ACHN (cell line): ENCODE measurements around the gene GNPDA2.
A peak's percentile ranks its signal among the peaks of the same experiment; 100 is the strongest.
"Not testable (repeated sequence)": the region's sequence is repeated elsewhere in the genome, so short reads cannot be mapped to it uniquely, and the experiment has no call there.

Source experiments
- DNase-seq: peaks from one replicate; pipeline ENCODE4 v3.0.0-alpha.2; 2015
- in situ Hi-C: cut with HindIII; loops from 2 replicates; pipeline ENCODE4 v1.10.0; 2017; ENCODE audit warnings: low sequenced_read_pairs, low pct_ligation_motif_present, low pct_unique_long_range_greater_than_20kb

Gene GNPDA2

GRCh38 chr4:44726038-44726871 is at the start of gene GNPDA2:
Gene GNPDA2 (minus strand): TSS chr4:44726556. CDS start chr4:44722207, 4,349 bp downstream.
- peak; percentile 86 for DNase-seq
- in situ Hi-C loops, result no loop called here

GRCh38 chr4:44772340-44772739 is 46.0 kb upstream of the GNPDA2 start:
- no peak for DNase-seq
- in situ Hi-C loops, result no loop called here

- in situ Hi-C loops, result no loop called here
- no peak for DNase-seq
Observed at GRCh38 chr4:44771789-44772188, 45.4 kb upstream of the GNPDA2 start.

GRCh38 chr4:44766453-44766852 is 40.1 kb upstream of the GNPDA2 start:
- in situ Hi-C loops, result no loop called here
- DNase-seq, result no peak

- in situ Hi-C loops, result no loop called here
- DNase-seq, result no peak
Observed at GRCh38 chr4:44765116-44765515, 38.8 kb upstream of the GNPDA2 start.

- in situ Hi-C loops, result no loop called here
- DNase-seq, result no peak
Observed at GRCh38 chr4:44761306-44761705, 35.0 kb upstream of the GNPDA2 start.

GRCh38 chr4:44760142-44760898 is 34.0 kb upstream of the GNPDA2 start:
- in situ Hi-C loops, result no loop called here

GRCh38 chr4:44756559-44756958 is 30.2 kb upstream of the GNPDA2 start:
- in situ Hi-C loops, result no loop called here
- no peak for DNase-seq

More at GRCh38 chr4:44760142-44760898, 34.0 kb upstream of the GNPDA2 start:
- peak; percentile 36 for DNase-seq

GRCh38 chr4:44740201-44740600 is 13.8 kb upstream of the GNPDA2 start:
- in situ Hi-C loops, result no loop called here
- no peak for DNase-seq

- in situ Hi-C loops, result no loop called here
- no peak for DNase-seq
Observed at GRCh38 chr4:44738615-44739014, 12.3 kb upstream of the GNPDA2 start.

- no peak for DNase-seq
- in situ Hi-C loops, result no loop called here
Observed at GRCh38 chr4:44736900-44737299, 10.5 kb upstream of the GNPDA2 start.

- DNase-seq, in situ Hi-C loops: not testable (repeated sequence)
Observed at GRCh38 chr4:44728694-44729093, 2.3 kb upstream of the GNPDA2 start.

- no peak for DNase-seq
- in situ Hi-C loops, result no loop called here
Observed at GRCh38 chr4:44727471-44727870, 1.1 kb upstream of the GNPDA2 start.

GRCh38 chr4:44725726-44726037 is 674 bp downstream of the GNPDA2 start:
- DNase-seq, result no peak
- in situ Hi-C loops, result no loop called here

GRCh38 chr4:44725166-44725565 is 1.2 kb downstream of the GNPDA2 start:
- in situ Hi-C loops, result no loop called here
- DNase-seq, result no peak

- no peak for DNase-seq
- in situ Hi-C loops, result no loop called here
Observed at GRCh38 chr4:44722001-44722400, 4.4 kb downstream of the GNPDA2 start.

- no peak for DNase-seq
Observed at GRCh38 chr4:44720371-44720770, 6.0 kb downstream of the GNPDA2 start.

GRCh38 chr4:44716597-44716996 is 9.8 kb downstream of the GNPDA2 start:
- DNase-seq, result no peak
- in situ Hi-C loops, result no loop called here

More at GRCh38 chr4:44720371-44720770, 6.0 kb downstream of the GNPDA2 start:
- in situ Hi-C loops, result no loop called here

- in situ Hi-C loops, result no loop called here
- no peak for DNase-seq
Observed at GRCh38 chr4:44713125-44713524, 13.2 kb downstream of the GNPDA2 start.

GRCh38 chr4:44704673-44705072 is 21.7 kb downstream of the GNPDA2 start:
- DNase-seq, result no peak
- in situ Hi-C loops, result no loop called here
